ENCODE data around the gene NMNAT2.

- TF ChIP-seq, protein P1, sequence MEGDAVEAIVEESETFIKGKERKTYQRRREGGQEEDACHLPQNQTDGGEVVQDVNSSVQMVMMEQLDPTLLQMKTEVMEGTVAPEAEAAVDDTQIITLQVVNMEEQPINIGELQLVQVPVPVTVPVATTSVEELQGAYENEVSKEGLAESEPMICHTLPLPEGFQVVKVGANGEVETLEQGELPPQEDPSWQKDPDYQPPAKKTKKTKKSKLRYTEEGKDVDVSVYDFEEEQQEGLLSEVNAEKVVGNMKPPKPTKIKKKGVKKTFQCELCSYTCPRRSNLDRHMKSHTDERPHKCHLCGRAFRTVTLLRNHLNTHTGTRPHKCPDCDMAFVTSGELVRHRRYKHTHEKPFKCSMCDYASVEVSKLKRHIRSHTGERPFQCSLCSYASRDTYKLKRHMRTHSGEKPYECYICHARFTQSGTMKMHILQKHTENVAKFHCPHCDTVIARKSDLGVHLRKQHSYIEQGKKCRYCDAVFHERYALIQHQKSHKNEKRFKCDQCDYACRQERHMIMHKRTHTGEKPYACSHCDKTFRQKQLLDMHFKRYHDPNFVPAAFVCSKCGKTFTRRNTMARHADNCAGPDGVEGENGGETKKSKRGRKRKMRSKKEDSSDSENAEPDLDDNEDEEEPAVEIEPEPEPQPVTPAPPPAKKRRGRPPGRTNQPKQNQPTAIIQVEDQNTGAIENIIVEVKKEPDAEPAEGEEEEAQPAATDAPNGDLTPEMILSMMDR (IDR thresholded peaks at IDR 0.05 in 4 of 5, conservative IDR thresholded peaks at IDR 0.05 in 1 of 5), result no peak
- no peak for TF ChIP-seq POLR2A (IDR thresholded peaks at IDR 0.05)
Observed at GRCh38 chr1:183330335-183330734, 87.8 kb downstream of the NMNAT2 start.
